GM21723 (cell line): ENCODE measurements around the gene SLC25A25.
"Not testable (repeated sequence)": the region's sequence is repeated elsewhere in the genome, so short reads cannot be mapped to it uniquely, and the experiment has no call there.

Experiments
- ATAC-seq: cut with Tn5 transposase; IDR thresholded peaks from one replicate; pipeline ENCODE4 v1.9.1; 2021; ENCODE audit warnings: mild to moderate bottlenecking, moderate library complexity; ENCODE audit not compliant: unreplicated experiment

The SLC25A25 gene

GRCh38 chr9:128108269-128109049 lies 40.4 kb downstream of the SLC25A25 start:
- no peak for ATAC-seq

GRCh38 chr9:128109050-128109709 lies 41.1 kb downstream of the SLC25A25 start:
- no peak for ATAC-seq

- not testable (repeated sequence) for ATAC-seq
These were observed 43.7 kb downstream of the SLC25A25 start for GRCh38 chr9:128111726-128112125.

GRCh38 chr9:128113526-128114325 lies 45.7 kb downstream of the SLC25A25 start:
- no peak for ATAC-seq

- ATAC-seq = no peak
These were observed 46.5 kb downstream of the SLC25A25 start for GRCh38 chr9:128114326-128115186.

- no peak for ATAC-seq
These were observed 47.4 kb downstream of the SLC25A25 start for GRCh38 chr9:128115187-128116103.

- ATAC-seq = no peak
These were observed 48.4 kb downstream of the SLC25A25 start for GRCh38 chr9:128116104-128117083.

- ATAC-seq = peak; percentile 64
These were observed 49.8 kb downstream of the SLC25A25 start for GRCh38 chr9:128117613-128118471.

GRCh38 chr9:128118472-128118857 lies 50.4 kb downstream of the SLC25A25 start:
- ATAC-seq = no peak

- no peak for ATAC-seq
These were observed 51.1 kb downstream of the SLC25A25 start for GRCh38 chr9:128118971-128119665.

- no peak for ATAC-seq
These were observed 52.2 kb downstream of the SLC25A25 start for GRCh38 chr9:128120061-128120740.

- no peak for ATAC-seq
These were observed 52.9 kb downstream of the SLC25A25 start for GRCh38 chr9:128120741-128121465.

- no peak for ATAC-seq
These were observed 53.4 kb downstream of the SLC25A25 start for GRCh38 chr9:128121466-128121810.

- ATAC-seq = no peak
These were observed 54.1 kb downstream of the SLC25A25 start for GRCh38 chr9:128121924-128122808.

GRCh38 chr9:128122809-128123175 lies 54.8 kb downstream of the SLC25A25 start:
- ATAC-seq = no peak
